Endothelial cell of umbilical vein (primary cell): ENCODE measurements around the gene EFCAB5. TPM values are rescaled to one million over a fixed set of nuclear protein-coding genes. Genes with fewer than 3 reads are reported as not detected.

ENCODE experiments used
- BruUV-seq: library from RNA; stranded (reverse); fragments of 400-500 nt; replicated peaks from 2 replicates; lab custom pipeline; 2021; lab: Mats Ljungman, UMichigan
- CTCF ChIA-PET: fragments of 300-600, 350-600 bp; sonication (Branson Sonifier 250); formaldehyde crosslinking; loops from one replicate; lab custom pipeline; 2021; ENCODE audit warnings: antibody characterized with exemption, inconsistent platforms; lab: Charles Lee
- POLR2A ChIA-PET: fragments of 300-600, 350-600 bp; sonication (Branson Sonifier 250); formaldehyde crosslinking; loops from one replicate; lab custom pipeline; 2021; ENCODE audit warnings: antibody characterized with exemption, inconsistent platforms; lab: Charles Lee
- DNase-seq: peaks from one replicate; pipeline ENCODE4 v3.0.0-alpha.2; 2011; ENCODE audit warnings: low read depth, low spot score
- FAIRE-seq: peaks from 2 replicates; lab custom pipeline; 2011; peaks lifted over from hg19 to GRCh38; lab: Jason Lieb, UNC
- H2AFZ ChIP-seq: 2 replicates; pipeline ENCODE4 v1.6.0; 2012; ENCODE audit warnings: low read depth, low read length, control low read depth, inconsistent platforms
- H3K27ac ChIP-seq: 2 replicates; pipeline ENCODE4 v1.5.1; 2011; ENCODE audit warnings: low read depth, mild to moderate bottlenecking, control low read depth, low read length, moderate library complexity; ENCODE audit not compliant: insufficient read depth
- H3K27me3 ChIP-seq, 2 experiments: 2 replicates each; pipeline versions ENCODE4 v1.6.0 to v1.6.1; 2011; ENCODE audit warnings: low read length in 2 of 2, mixed read lengths in 1 of 2; ENCODE audit not compliant: control insufficient read depth in 2 of 2, insufficient read depth in 2 of 2
- H3K36me3 ChIP-seq, 2 experiments: 2 replicates in 1 of 2; 3 replicates in 1 of 2; pipeline ENCODE4 v1.5.1; 2011; ENCODE audit warnings: low read length in 2 of 2, mild to moderate bottlenecking in 1 of 2, moderate library complexity in 1 of 2; ENCODE audit not compliant: control insufficient read depth in 2 of 2, insufficient read depth in 2 of 2; ENCODE audit errors: extremely low read depth in 1 of 2
- H3K4me1 ChIP-seq: 3 replicates; pipeline ENCODE4 v1.5.1; 2011; ENCODE audit warnings: mild to moderate bottlenecking, low read length; ENCODE audit not compliant: control insufficient read depth, insufficient read depth; ENCODE audit errors: extremely low read depth
- H3K4me2 ChIP-seq: 2 replicates; pipeline ENCODE4 v1.6.1; 2011; ENCODE audit warnings: low read length, control low read depth, mixed read lengths; ENCODE audit not compliant: insufficient read depth
- H3K4me3 ChIP-seq, 3 experiments: fragments of 200-600 bp in 1 of 3; sonication (generic), shearing (Covaris generic) in 1 of 3; replicated peaks in 1 of 3; 2 replicates each; pipeline ENCODE4 v1.5.1; 2011 to 2016; ENCODE audit warnings: control low read depth in 3 of 3, low read length in 3 of 3, mild to moderate bottlenecking in 2 of 3, inconsistent platforms in 1 of 3, low read depth in 1 of 3, moderate library complexity in 1 of 3; ENCODE audit not compliant: insufficient read depth in 1 of 3
- H3K79me2 ChIP-seq: 2 replicates; pipeline ENCODE4 v1.6.0; 2012; ENCODE audit warnings: low read length, inconsistent platforms; ENCODE audit not compliant: control insufficient read depth, insufficient read depth
- H3K9ac ChIP-seq: replicated peaks from 2 replicates; pipeline ENCODE3; 2011; ENCODE audit warnings: low read length, control low read depth; ENCODE audit not compliant: insufficient read depth; ENCODE audit errors: extremely low read depth
- H3K9me1 ChIP-seq: replicated peaks from 3 replicates; pipeline ENCODE4 v1.6.0; 2011; ENCODE audit warnings: mild to moderate bottlenecking, low read length; ENCODE audit not compliant: control insufficient read depth, insufficient read depth; ENCODE audit errors: extremely low read depth
- H3K9me3 ChIP-seq: replicated peaks from 2 replicates; pipeline ENCODE4 v1.5.1; 2012; ENCODE audit warnings: low read length, inconsistent platforms; ENCODE audit not compliant: control insufficient read depth, insufficient read depth
- H4K20me1 ChIP-seq: replicated peaks from 2 replicates; pipeline ENCODE3; 2011; ENCODE audit warnings: mild to moderate bottlenecking, low read length; ENCODE audit not compliant: control insufficient read depth, insufficient read depth; ENCODE audit errors: extremely low read depth
- EZH2 ChIP-seq: IDR thresholded peaks from 2 replicates; pipeline ENCODE4 v1.6.1; 2012; ENCODE audit warnings: borderline replicate concordance, low read depth, mild to moderate bottlenecking, moderate library complexity, low read length, inconsistent platforms; ENCODE audit not compliant: severe bottlenecking
- GATA2 ChIP-seq: IDR thresholded peaks from 2 replicates; pipeline ENCODE4 v1.7.0; 2011; ENCODE audit warnings: low read depth, mild to moderate bottlenecking, moderate library complexity, mixed read lengths, low read length; ENCODE audit not compliant: insufficient read length, insufficient read depth
- JUN ChIP-seq: IDR thresholded peaks from 2 replicates; pipeline ENCODE4 v1.6.1; 2011; ENCODE audit warnings: borderline replicate concordance, low read depth; ENCODE audit not compliant: insufficient read length, insufficient read depth
- MYC ChIP-seq: IDR thresholded peaks from one replicate; pipeline ENCODE4 v1.6.1; 2011; ENCODE audit warnings: mild to moderate bottlenecking, low read depth, low read length
- dilution Hi-C: fragments of 300-500 bp; cut with MboI; formaldehyde crosslinking; loops from one replicate; pipeline ENCODE4 v1.15.0; 2019; ENCODE audit warnings: low sequenced_read_pairs; ENCODE audit not compliant: extremely low pct_ligation_motif_present
- intact Hi-C: fragments of 100-400 bp; cut with micrococcal nuclease; formaldehyde crosslinking; loops from one replicate; pipeline ENCODE4 v1.10.0; 2022
- polyA plus RNA-seq, 4 experiments: library from polyadenylated mRNA; depleted of rRNA in 3 of 4; stranded (reverse) in 3 of 4; unstranded in 1 of 4; fragments of >200 nt; gene quantifications; 2 replicates each; pipeline versions ENCODE4 v1.2.1 to v1.2.3, GENCODE V29; 2011 to 2012; ENCODE audit warnings: missing spikeins in 1 of 4
- total RNA-seq: library from RNA; stranded (reverse); gene quantifications from 2 replicates; pipeline ENCODE4 v1.2.3, GENCODE V29; 2021
- TF ChIP-seq, protein P1 (sequence below), 2 donors: IDR thresholded peaks; 1 replicate in 1 of 2; 2 replicates in 1 of 2; pipeline ENCODE4 v1.5.1; 2011; ENCODE audit warnings: low read length in 2 of 2, mild to moderate bottlenecking in 2 of 2, moderate library complexity in 2 of 2, control low read depth in 1 of 2, inconsistent platforms in 1 of 2, low read depth in 1 of 2; ENCODE audit not compliant: insufficient read depth in 1 of 2; ENCODE audit errors: extremely low read depth in 1 of 2

The EFCAB5 gene
- total and polyA plus RNA-seq, 2 donors (not counting 3 experiments of a cell fraction or from before 2014, with no cell fraction given): 0.04 to 0.40 TPM

DNA sequence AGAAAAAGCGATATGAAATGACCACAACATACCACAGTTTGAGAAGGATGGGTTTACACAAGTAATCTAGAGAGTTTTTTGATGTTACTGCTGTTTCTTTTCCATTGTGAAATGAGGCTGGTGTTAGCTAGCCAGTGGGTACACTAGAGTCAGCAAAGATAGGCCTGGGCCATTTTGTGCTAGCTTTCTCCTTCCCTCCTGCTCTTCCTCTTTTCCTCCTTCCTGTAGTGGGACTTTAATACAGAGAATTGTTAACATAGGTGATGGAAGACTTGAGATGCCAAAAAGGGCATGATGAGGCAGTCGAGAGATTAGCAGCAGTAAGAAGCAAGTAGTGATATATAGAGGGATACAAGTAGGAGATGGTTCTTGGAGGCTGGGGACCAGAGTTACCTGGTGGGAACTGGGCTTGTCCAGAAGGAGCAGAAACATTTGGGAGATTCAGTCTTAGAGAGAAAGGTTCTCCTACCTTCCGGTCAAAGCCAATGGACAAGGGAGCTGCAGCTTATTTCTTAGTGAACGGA is 182.9 kb downstream of the EFCAB5 start:
- Histone ChIP-seq H3K9ac (no peak overlapping the region), H2AFZ (no peak overlapping the region), H3K9me1 (no peaks in the 10 kb centered on the region), H3K4me3 (no peak overlapping the region), H3K4me1 (peaks cover 4% of the 10 kb centered on the region), H3K4me2 (no peak overlapping the region), H3K79me2 (peaks cover 69% of the 10 kb centered on the region), H3K27ac (no peak overlapping the region), H4K20me1 (peaks cover 3% of the 10 kb centered on the region), H3K27me3 (no peaks in the 10 kb centered on the region), H3K9me3 (no peaks in the 10 kb centered on the region), H3K36me3 (peaks cover 0 to 15% of the 10 kb centered on the region in 2 experiments)
- dilution Hi-C loops: no loop called here
- ChIA-PET POLR2A (no interaction called here), CTCF (interaction anchor here (0.6 to 3.5 kb wide), 30 partner anchors 10 to 257 kb away, joined by 3 to 76 read pairs (median 8); partner anchors contain the start of genes BLMH and SLC6A4)
- no peak for DNase-seq
- intact Hi-C loops: no loop called here
- TF ChIP-seq EZH2 (no peak), JUN (no peak), MYC (no peak)
- FAIRE-seq: no peak
- BruUV-seq: no TSS peak

DNA sequence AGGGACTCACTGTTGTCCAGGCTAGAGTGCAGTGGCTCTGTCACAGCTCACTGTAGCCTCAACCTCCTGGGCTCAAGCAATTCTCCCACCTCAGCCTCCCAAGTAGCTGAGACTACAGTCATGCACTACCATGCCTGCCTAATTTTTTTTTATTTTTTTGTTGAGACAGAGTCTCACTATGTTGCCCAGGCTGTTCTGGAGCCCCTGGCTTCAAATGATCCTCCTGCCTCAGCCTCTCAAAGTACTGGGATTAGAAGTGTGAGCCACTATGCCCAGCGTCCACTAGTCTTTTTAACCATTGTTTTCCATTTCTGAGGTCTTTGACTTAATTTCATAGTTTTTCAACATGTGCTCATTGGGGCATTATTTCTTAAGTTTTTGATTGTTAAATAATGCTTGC is 188.7 kb downstream of the EFCAB5 start:
- Histone ChIP-seq H2AFZ (no peak overlapping the region), H3K27ac (no peak overlapping the region), H3K4me2 (no peak overlapping the region), H3K9me1 (no peaks in the 10 kb centered on the region), H3K9ac (no peak overlapping the region), H3K27me3 (no peaks in the 10 kb centered on the region), H3K4me3 (no peak overlapping the region), H3K9me3 (no peaks in the 10 kb centered on the region), H3K79me2 (peaks cover 65% of the 10 kb centered on the region), H3K4me1 (no peaks in the 10 kb centered on the region), H4K20me1 (peaks cover 3% of the 10 kb centered on the region), H3K36me3 (peaks cover 3 to 15% of the 10 kb centered on the region in 2 experiments)
- TF ChIP-seq, protein P1, sequence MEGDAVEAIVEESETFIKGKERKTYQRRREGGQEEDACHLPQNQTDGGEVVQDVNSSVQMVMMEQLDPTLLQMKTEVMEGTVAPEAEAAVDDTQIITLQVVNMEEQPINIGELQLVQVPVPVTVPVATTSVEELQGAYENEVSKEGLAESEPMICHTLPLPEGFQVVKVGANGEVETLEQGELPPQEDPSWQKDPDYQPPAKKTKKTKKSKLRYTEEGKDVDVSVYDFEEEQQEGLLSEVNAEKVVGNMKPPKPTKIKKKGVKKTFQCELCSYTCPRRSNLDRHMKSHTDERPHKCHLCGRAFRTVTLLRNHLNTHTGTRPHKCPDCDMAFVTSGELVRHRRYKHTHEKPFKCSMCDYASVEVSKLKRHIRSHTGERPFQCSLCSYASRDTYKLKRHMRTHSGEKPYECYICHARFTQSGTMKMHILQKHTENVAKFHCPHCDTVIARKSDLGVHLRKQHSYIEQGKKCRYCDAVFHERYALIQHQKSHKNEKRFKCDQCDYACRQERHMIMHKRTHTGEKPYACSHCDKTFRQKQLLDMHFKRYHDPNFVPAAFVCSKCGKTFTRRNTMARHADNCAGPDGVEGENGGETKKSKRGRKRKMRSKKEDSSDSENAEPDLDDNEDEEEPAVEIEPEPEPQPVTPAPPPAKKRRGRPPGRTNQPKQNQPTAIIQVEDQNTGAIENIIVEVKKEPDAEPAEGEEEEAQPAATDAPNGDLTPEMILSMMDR (IDR thresholded peaks at IDR 0.05; ENCODE audit: extremely low read depth in 1 of 2, insufficient read depth in 1 of 2, low read depth in 1 of 2, low read length in 2 of 2): no peak
- TF ChIP-seq GATA2: no peak
- CTCF ChIA-PET: interaction anchor here (1.5 kb wide), 1 partner anchor 25 kb away, joined by 6 read pairs; no protein-coding TSS in a partner anchor
- BruUV-seq: no TSS peak
- intact Hi-C loops (no loop called here), dilution Hi-C loops (no loop called here)
- POLR2A ChIA-PET: no interaction called here
- FAIRE-seq: no peak
- DNase-seq: no peak
